CD1c-positive myeloid dendritic cell (primary cell): ENCODE measurements around the gene RPS14.

Experiments
- DNase-seq: peaks from one replicate; pipeline ENCODE4 v3.0.0-alpha.2; 2016; ENCODE audit errors: extremely low spot score

The RPS14 gene

GRCh38 chr5:150449517-150450339, at the start of gene RPS14:
RPS14 (minus strand) TSS chr5:150449739; CDS start chr5:150447733, 2,006 bp downstream.
- DNase-seq = peak; percentile 94

GRCh38 chr5:150498971-150499370, 49.4 kb upstream of the RPS14 start:
- no peak for DNase-seq

- DNase-seq = no peak
These were observed 49.0 kb upstream of the RPS14 start for GRCh38 chr5:150498501-150498900.

DNA sequence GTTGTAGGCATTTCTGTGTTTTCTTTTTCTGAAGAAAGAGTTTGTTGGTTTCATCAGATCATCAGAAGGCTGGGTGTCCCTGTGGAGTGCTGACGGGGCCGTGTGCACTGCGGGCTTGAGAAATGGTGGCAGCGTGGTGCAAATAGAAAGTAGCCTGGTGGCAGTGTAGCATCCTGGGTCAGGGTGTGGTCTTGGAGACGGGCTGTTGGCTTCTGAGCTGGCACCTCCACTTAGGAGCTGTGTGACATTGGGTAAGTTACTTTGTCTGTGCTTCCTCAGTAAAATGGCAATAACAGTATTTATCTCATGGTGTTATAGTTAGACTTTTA, 48.4 kb upstream of the RPS14 start:
- no peak for DNase-seq

- no peak for DNase-seq
These were observed 47.9 kb upstream of the RPS14 start for GRCh38 chr5:150497274-150497988.

DNA sequence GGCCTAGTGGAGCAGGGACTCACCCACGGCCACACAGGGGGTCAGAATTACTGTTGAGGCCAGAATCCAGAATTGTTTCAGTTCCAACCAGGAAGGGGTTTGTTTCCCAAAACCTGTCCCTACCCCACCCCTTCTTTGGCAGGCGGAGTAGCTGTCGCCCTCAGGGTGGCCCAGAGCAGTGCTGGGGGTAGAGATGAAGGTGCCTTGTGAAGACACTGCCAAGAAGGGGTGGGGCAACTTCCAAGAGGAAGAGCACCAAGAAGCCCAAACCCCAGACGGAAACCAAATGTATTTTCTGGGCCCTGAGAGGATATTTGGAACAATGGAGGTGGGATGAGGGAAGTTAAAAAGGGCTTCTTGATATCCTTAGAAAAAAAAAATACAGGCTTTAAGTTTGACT, 47.0 kb upstream of the RPS14 start:
- DNase-seq = no peak

- no peak for DNase-seq
These were observed 46.6 kb upstream of the RPS14 start for GRCh38 chr5:150496098-150496497.

- no peak for DNase-seq
These were observed 43.1 kb upstream of the RPS14 start for GRCh38 chr5:150492621-150493020.

- no peak for DNase-seq
These were observed 42.3 kb upstream of the RPS14 start for GRCh38 chr5:150491876-150492275.

- peak; percentile 58 for DNase-seq
These were observed 41.2 kb upstream of the RPS14 start for GRCh38 chr5:150490754-150491153.

DNA sequence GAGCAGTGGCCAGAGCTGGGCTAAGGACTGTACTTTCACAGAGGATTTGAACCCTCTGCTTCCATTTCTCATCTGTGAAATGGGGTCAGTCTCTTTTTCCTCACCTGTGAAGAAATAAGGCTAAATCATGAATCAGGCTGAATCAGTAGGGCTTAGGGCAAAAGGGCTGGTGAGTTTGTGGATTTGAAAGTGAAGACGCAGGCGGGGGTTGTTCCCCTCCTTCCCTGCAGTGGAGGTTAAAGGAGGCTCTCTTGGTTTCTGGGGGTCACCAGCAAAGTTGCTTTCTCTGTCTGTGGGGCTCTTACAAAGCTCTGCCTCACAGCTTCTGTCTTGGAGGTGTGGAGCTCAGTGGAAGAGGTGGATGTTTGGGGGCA, 40.7 kb upstream of the RPS14 start:
- no peak for DNase-seq

DNA sequence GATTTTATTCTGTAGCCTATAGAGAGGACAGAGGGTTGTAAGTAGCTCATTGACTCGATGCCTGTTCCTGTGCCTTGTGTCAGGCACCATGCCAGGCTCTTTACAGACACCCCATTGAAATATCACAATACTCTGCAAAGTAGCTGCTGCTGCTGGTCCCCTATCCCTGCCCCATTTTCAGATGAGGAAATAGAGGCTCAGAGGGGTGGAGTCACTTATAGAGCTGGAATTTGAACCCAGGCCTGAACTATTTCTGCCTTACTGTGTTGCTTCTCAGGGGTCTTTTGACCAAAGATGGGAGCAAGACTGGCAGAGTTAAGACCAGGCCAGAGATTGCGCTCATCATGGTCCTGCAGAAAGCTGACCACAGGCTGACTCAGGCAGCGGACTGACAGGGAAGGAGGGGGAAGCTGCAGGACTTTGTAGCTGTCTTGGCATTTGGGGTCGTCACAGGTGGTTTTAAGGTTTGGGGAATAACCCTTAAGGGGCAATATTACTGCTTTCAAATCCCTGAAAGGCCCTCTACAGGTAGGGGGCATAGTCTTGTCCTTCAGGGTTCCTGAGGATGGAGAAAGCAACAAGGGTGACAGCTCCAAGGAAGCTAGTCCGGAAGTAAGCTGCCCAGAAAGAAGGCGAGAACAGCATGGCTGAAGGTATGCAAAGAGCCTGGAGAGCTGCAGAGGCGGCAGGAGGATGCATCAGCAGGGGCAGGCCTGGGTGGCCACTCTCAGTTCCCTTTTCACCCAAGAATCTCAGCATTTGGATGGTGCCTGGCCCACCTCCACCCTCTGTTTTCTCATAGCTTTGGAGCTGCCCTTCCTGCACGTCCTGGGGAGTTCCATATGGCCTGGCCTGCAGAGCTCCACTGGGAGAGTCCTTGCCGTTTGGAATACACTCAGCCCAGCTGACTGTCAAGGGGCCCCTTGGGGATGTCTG, 40.1 kb upstream of the RPS14 start:
- DNase-seq = peak; percentile 91

DNA sequence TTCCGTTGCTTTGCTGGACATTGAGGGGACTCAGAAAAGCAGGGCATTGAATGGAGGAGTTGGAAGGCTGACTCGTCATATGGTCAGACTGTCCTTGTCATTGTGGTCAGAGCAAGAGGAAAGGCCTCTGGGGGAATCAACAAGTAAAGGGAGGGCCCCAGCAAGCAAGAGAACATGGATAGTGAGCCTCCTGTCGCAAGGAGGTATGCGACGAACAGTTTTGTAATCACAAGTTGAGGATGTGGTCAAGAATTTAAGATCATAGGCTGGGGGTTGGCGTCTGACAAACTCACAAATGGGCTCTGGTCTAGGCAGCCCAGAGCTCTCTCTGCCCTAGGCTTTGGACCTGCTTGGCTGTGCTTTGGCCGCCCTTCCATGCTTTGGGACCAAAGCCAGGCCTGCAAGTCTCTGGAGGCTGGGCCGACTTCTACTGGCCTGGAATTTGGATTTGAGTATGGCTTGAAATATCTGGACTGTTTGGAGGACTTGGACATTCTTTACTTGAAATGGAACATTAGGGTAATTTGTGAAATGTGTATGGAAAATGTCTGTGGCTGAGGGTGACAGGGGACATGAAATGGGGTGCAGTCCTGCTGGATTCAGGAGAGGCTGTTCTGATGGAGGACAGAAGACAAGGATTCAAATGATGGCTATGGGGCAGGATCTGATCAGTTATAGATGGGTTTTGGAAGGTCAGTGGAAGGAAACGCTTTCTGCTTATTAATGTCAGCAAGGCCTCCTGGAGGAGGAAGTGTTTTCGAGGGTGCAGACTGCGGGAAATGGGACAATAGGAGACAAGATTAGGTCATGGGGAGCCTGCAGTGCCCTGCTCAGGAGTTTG, 39.2 kb upstream of the RPS14 start:
- peak; percentile 84 for DNase-seq

GRCh38 chr5:150487199-150488061, 37.9 kb upstream of the RPS14 start:
- DNase-seq = peak; percentile 50

DNA sequence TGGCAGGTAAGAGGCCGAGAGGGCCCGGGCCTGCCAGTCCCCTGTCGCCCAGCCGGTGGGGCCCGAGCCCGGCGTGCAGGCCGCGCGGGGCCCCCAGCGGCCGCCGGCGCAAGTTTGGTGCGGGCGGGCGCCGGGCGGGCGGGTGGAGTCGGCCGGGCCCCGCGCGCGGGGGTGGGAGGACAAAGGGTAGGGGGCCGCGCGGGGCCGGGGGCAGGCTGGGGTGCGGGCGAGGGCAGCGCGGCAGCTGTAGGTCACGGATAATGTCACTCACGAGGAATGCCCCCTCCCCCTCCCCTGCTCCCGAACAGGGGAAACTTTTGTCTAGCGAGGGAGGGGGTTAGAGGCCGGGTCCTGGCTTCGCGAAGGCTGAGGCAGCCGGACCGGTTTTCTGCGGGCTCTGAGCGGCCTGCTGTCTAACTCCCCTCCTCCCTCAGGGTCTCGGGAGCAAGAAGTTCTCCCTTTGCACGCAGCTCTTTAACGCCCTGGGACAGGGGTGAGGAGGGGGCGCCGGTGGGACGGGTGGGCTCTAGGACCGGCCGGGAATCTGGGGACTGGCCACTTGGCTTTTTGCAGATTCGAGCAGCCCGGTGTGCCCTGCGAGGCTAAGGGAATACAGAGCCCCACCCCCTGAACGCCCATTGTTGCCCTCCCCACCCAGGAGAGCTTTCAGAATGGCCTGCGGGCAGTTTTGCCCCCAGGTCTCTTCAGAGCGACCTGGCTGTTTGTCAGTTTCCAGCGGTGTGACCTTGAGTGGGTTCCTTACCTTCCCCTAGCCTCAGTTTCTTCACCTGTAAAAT, 37.1 kb upstream of the RPS14 start:
- DNase-seq = peak; percentile 46

- DNase-seq = peak; percentile 62
These were observed 36.3 kb upstream of the RPS14 start for GRCh38 chr5:150485693-150486401.

GRCh38 chr5:150484964-150485692, 35.6 kb upstream of the RPS14 start:
- no peak for DNase-seq

DNA sequence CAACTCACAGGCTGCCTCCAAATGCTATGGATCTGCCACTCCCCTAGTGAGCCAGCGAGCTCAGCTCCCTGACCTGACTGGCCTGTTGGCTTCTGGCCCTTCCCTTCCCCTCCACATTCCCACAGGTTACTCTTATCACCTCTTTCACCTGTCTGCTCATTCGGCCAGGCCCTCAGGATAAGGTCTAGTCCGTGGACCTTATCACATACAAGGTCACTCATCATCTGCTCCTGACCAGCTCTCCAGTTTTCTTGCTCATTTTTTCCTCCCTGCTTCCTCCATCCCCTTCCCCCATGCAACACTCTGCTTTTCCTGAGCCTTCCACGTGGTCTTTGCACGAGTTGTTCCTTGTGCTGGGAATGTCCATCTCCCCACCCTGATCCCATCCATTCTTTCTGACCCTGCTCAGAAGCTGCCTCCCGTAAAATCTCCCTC, 32.5 kb upstream of the RPS14 start:
- no peak for DNase-seq
